T-helper 1 cell treated with Interleukin-12 subunit alpha and Interleukin-12 subunit beta and Interleukin-4 antibody, amounts not matched to agents 30 ng/mL and 1 ng/mL, for 36 hours (primary cell): ENCODE results near the gene SEC31B. TPM values are rescaled to one million over a fixed set of nuclear protein-coding genes. Genes with fewer than 3 reads are reported as not detected.

ENCODE experiments used
- intact Hi-C: fragments of 100-400 bp; cut with micrococcal nuclease; formaldehyde crosslinking; loops from one replicate; pipeline ENCODE4 v1.15.1; 2024
- total RNA-seq: library from RNA; stranded (reverse); gene quantifications from 2 replicates; pipeline ENCODE4 v1.2.3, GENCODE V29; 2022

SEC31B gene
- total RNA-seq, 1 donor from 2014 or later: 260 TPM

DNA sequence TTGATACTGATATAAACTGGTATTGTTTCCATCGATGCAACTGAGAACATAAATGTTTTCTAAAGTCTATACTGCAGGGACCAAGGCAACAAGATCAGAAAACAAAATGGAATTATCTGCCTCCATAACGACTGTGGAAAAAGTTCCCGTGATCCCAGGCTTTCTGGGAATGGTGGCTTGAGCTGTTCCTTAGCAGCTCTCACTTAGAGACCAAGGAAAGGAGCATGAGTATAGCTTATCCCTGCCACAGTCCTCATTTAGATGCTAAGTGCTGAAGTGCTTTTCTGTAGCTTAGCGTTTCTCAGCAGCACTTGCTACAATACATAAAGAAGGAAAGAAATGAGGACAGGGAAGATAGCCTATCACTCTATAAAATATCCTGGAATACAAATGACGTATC lies 51.3 kb downstream of the SEC31B start:
- intact Hi-C loops: no loop called here

DNA sequence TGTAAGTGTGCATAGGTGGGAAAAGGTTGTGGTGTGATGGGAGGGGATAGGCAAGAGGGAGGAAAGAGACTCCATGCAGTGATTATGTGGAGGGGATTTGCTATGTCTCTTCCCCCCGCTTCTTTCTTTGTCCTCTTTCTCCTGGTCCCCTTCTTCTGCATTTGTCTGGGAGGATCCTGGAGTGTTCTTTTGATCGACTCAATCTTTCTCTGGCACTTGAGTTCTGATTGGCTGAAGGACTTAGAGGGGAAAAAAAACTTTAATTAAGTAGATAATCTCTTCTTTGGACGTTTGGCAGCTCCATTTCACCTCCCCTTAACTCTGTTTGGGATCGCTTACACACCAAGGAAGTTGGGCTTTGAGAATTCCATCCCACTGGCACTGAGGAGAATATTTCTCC lies 57.0 kb downstream of the SEC31B start, which contains the start of gene WNT8B:
Gene WNT8B (plus strand): TSS at position 301 of the 400 bp plus-strand sequence. CDS start 160 bp downstream, outside the sequence.
- intact Hi-C loops: no loop called here

DNA sequence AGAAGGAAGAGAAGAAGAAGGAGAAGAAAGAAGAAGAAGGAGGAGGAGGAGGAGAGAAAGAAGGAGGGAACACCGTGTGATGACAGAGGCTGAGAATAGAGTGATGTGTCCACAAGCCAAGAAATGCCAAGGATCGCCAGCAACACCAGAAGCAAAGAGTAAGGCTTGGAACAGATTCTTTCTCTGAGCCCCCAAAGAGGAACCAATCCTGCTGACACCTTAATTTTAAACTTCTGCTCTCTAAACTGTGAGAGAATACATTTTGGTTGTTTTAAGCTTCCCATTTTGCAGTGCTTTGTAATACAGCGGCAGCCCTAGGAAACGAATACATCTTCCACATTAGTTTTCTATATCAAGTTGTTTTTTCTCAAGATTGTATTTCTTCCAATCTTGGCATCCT lies 70.7 kb downstream of the SEC31B start:
- intact Hi-C loops: no loop called here

DNA sequence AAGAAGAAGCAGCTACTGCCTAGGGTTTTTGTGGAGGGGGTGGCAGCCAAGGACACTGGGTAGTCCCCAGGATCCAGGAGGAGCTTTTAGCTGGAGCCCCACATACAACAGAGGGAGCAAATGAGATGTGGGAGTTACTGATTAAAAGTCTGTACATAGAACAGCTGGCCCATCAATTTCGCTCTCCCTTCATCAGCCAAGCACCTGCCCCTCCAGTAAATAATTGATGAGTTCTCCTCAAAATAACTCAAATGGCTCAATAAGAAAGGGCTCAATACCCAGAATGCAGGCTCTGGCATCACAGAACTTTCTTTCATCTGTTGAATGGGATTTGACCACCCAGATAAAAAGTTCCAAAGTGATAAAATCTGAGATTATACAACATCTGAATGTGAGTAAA lies 72.0 kb downstream of the SEC31B start:
- intact Hi-C loops: no loop called here

DNA sequence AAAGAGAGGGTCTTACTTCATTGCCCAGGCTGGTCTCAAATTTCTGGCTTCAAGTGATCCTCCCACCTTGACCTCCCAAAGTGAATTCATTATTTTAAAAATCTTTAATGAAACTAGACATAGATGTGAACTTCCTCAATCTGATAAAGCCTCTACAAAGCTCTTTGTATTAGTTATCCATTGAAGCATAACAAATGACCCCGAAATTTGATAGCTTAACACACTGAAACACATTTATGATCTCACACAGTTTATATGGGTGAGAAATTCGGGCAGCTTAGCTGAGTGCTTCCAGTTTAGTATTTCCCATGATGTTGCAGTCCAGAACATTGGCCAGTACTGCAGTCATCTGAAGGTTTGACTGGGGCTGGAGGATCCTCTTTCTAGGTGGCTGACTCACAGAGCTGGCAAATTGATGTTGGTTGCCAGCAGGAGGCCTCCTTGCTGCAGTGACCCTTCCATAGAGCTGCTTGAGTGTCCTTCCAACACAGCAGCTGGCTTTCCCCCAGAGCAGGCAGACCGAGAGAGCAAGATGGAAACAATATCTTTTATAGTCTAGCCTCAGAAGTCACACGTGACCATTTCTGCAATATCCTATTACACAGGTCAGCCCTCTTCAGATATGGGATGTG lies 73.4 kb downstream of the SEC31B start:
- intact Hi-C loops: no loop called here

DNA sequence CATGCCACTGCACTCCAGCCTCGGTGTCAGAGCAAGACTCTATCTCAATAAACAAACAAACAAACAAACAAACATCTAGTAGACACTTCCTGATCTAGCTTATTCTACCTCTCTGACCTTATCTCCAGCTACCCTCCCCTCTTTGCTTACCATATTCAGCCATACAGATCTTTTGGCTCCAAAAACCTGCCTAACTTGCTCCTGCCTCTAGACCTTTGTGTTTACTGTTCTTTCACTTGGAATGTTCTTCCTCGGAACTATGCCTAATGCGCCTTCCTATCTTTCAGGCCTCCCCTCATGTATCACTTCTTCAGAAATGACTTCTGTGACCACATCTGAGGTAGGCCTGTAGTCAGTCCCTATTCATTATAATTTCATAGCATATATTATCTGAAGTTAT lies 77.1 kb downstream of the SEC31B start:
- intact Hi-C loops: no loop called here

DNA sequence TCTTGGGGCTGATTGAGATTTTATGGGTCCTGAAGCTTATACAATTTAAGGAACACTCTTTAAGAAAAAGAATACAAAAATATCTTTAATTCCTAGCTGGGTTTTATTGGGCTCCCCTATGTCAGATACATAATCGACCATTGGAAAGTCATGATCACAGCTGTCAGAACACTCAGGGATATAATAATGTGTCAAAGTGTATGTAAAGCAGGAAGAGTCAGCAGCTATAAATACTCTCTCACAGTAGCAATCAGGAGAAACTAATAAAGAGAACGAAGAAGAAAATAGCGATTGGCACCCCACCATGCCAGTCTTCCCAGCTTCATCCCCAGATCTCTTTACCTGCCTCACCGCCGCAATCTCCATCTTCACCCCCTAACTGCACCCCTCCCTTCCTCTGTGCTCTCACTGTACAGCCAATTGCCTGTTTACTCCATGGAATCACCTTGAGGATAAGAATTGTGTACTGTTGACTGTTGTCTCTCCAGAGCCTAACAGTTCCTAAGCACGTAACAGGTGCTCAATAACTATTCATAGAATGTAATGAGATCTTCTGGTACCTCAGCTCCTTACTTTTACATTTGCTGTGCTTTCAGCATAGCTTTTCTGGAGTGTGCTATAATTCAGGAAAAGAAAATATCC lies 80.9 kb downstream of the SEC31B start:
- intact Hi-C loops: no loop called here

Other genes with a start within 250 kb of the SEC31B start
- gene BLOC1S2, start 233.2 kb downstream of the SEC31B start, total RNA-seq: 56.3 and 63.2 TPM in 2 replicates
- gene PKD2L1, start 189.6 kb downstream of the SEC31B start, total RNA-seq: 0.20 and 0.24 TPM in 2 replicates
- 123 and 125 TPM in 2 replicates for gene SCD, start 172.6 kb downstream of the SEC31B start, total RNA-seq
- 0.20 TPM in 1 of 2 replicates, not detected in the other for gene WNT8B, start 56.9 kb downstream of the SEC31B start, total RNA-seq
- 325 and 339 TPM in 2 replicates for gene NDUFB8, start 10.0 kb upstream of the SEC31B start, total RNA-seq
- gene HIF1AN, start 16.1 kb upstream of the SEC31B start, total RNA-seq: 58.3 and 63.1 TPM in 2 replicates
- gene PAX2, start 225.7 kb upstream of the SEC31B start, total RNA-seq: not detected in 2 replicates